Choroid plexus epithelial cell (primary cell): ENCODE measurements around the gene EAF2.
A peak's percentile ranks its signal among the peaks of the same experiment; 100 is the strongest.

Source experiments
- DNase-seq: peaks from one replicate; pipeline ENCODE4 v3.0.0-alpha.2; 2010; ENCODE audit warnings: low read depth
- H3K4me3 ChIP-seq: 2 replicates; pipeline ENCODE4 v1.5.1; 2011; ENCODE audit warnings: low read depth, mild to moderate bottlenecking, control low read depth, low read length, moderate library complexity
- CTCF ChIP-seq: conservative IDR thresholded peaks from 2 replicates; pipeline ENCODE4 v1.5.1; 2011; ENCODE audit warnings: low read depth, mild to moderate bottlenecking, control low read depth, inconsistent platforms, low read length, moderate library complexity

EAF2 gene

GRCh38 chr3:121803771-121804320, 31.2 kb upstream of the EAF2 start:
- no peak overlapping the region for H3K4me3 ChIP-seq
- TF ChIP-seq CTCF, result no peak
- no peak for DNase-seq

- no peak for DNase-seq
- TF ChIP-seq CTCF, result no peak
- no peak overlapping the region for H3K4me3 ChIP-seq
Observed at GRCh38 chr3:121809249-121809648, 25.8 kb upstream of the EAF2 start.

- no peak for TF ChIP-seq CTCF
- peak; percentile 13 for DNase-seq
- no peak overlapping the region for H3K4me3 ChIP-seq
Observed at GRCh38 chr3:121817753-121818152, 17.3 kb upstream of the EAF2 start.

- no peak for TF ChIP-seq CTCF
- no peak overlapping the region for H3K4me3 ChIP-seq
- no peak for DNase-seq
Observed at GRCh38 chr3:121818578-121818977, 16.4 kb upstream of the EAF2 start.

GRCh38 chr3:121819236-121819635, 15.8 kb upstream of the EAF2 start:
- no peak for DNase-seq
- no peak for TF ChIP-seq CTCF
- H3K4me3 ChIP-seq, result no peak overlapping the region

GRCh38 chr3:121821421-121822199, 13.4 kb upstream of the EAF2 start:
- DNase-seq, result peak; percentile 73
- no peak overlapping the region for H3K4me3 ChIP-seq
- no peak for TF ChIP-seq CTCF

- no peak overlapping the region for H3K4me3 ChIP-seq
- DNase-seq, result no peak
- TF ChIP-seq CTCF, result no peak
Observed at GRCh38 chr3:121822973-121823372, 12.0 kb upstream of the EAF2 start.
